MCF 10A (cell line): ENCODE data around the gene GPR39. TPM values are rescaled to one million over a fixed set of nuclear protein-coding genes. Genes with fewer than 3 reads are reported as not detected.

Source experiments
- BruUV-seq: library from RNA; stranded (reverse); fragments of 400-500 nt; replicated peaks from 2 replicates; lab custom pipeline; 2021; lab: Mats Ljungman, UMichigan
- CTCF ChIA-PET: fragments of 300-600 bp; sonication (Branson Sonifier 250); formaldehyde crosslinking; extraction: SDS; loops from one replicate; lab custom pipeline; 2021; ENCODE audit warnings: antibody characterized with exemption, inconsistent platforms; lab: Yijun Ruan, JAX
- POLR2A ChIA-PET: fragments of 300-600, 350-650 bp; sonication (Branson Sonifier 250); formaldehyde crosslinking; extraction: SDS; loops from one replicate; lab custom pipeline; 2020; ENCODE audit warnings: antibody characterized with exemption, inconsistent platforms; lab: Yijun Ruan, JAX
- DNase-seq: peaks from one replicate; pipeline ENCODE4 v3.0.0-alpha.2; 2018; ENCODE audit not compliant: unreplicated experiment
- H3K27ac Mint-ChIP-seq: one replicate; pipeline ENCODE4 v1.8.0; 2022; ENCODE audit warnings: mild to moderate bottlenecking, low read depth, mixed read lengths; ENCODE audit not compliant: unreplicated experiment
- H3K27me3 Mint-ChIP-seq: one replicate; pipeline ENCODE4 v1.8.0; 2022; ENCODE audit warnings: mixed read lengths; ENCODE audit not compliant: insufficient read depth, unreplicated experiment
- H3K36me3 Mint-ChIP-seq: one replicate; pipeline ENCODE4 v1.8.0; 2022; ENCODE audit warnings: mild to moderate bottlenecking, moderate library complexity, mixed read lengths; ENCODE audit not compliant: insufficient read depth, unreplicated experiment
- H3K4me1 Mint-ChIP-seq: one replicate; pipeline ENCODE4 v1.8.0; 2022; ENCODE audit warnings: mixed read lengths; ENCODE audit not compliant: insufficient read depth, unreplicated experiment
- H3K4me3 Mint-ChIP-seq: one replicate; pipeline ENCODE4 v1.8.0; 2022; ENCODE audit warnings: mild to moderate bottlenecking, moderate library complexity, mixed read lengths; ENCODE audit not compliant: unreplicated experiment
- H3K9me3 Mint-ChIP-seq: one replicate; pipeline ENCODE4 v1.8.0; 2022; ENCODE audit warnings: mixed read lengths; ENCODE audit not compliant: unreplicated experiment
- intact Hi-C: fragments of 100-400 bp; cut with micrococcal nuclease; formaldehyde crosslinking; loops from 2 replicates; pipeline ENCODE4 v1.14.1; 2022
- total RNA-seq: library from RNA; stranded (reverse); gene quantifications from 2 replicates; pipeline ENCODE4 v1.2.3, GENCODE V29; 2022
- TF ChIP-seq, protein P1 (sequence below): fragments of 200-600 bp; IDR thresholded peaks from one replicate; pipeline ENCODE4 v1.8.0; 2022; ENCODE audit warnings: antibody characterized with exemption, mild to moderate bottlenecking; ENCODE audit not compliant: unreplicated experiment

The GPR39 gene
- total RNA-seq, 1 experiment from 2014 or later: 7.2 TPM

GRCh38 chr2:132595693-132596092 is 179.1 kb downstream of the GPR39 start:
- Mint-ChIP-seq H3K4me1 (no peaks in the 10 kb centered on the region), H3K9me3 (peaks cover 7% of the 10 kb centered on the region), H3K36me3 (peaks cover 6% of the 10 kb centered on the region), H3K4me3 (no peak overlapping the region), H3K27me3 (no peaks in the 10 kb centered on the region), H3K27ac (no peak overlapping the region)
- CTCF ChIA-PET: interaction anchor here (0.7 kb wide), 1 partner anchor 80 kb away, joined by 4 read pairs; no protein-coding TSS in a partner anchor
- BruUV-seq: no TSS peak
- POLR2A ChIA-PET: no interaction called here
- no peak for DNase-seq
- TF ChIP-seq, protein P1, sequence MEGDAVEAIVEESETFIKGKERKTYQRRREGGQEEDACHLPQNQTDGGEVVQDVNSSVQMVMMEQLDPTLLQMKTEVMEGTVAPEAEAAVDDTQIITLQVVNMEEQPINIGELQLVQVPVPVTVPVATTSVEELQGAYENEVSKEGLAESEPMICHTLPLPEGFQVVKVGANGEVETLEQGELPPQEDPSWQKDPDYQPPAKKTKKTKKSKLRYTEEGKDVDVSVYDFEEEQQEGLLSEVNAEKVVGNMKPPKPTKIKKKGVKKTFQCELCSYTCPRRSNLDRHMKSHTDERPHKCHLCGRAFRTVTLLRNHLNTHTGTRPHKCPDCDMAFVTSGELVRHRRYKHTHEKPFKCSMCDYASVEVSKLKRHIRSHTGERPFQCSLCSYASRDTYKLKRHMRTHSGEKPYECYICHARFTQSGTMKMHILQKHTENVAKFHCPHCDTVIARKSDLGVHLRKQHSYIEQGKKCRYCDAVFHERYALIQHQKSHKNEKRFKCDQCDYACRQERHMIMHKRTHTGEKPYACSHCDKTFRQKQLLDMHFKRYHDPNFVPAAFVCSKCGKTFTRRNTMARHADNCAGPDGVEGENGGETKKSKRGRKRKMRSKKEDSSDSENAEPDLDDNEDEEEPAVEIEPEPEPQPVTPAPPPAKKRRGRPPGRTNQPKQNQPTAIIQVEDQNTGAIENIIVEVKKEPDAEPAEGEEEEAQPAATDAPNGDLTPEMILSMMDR: no peak
- intact Hi-C loops: no loop called here

DNA sequence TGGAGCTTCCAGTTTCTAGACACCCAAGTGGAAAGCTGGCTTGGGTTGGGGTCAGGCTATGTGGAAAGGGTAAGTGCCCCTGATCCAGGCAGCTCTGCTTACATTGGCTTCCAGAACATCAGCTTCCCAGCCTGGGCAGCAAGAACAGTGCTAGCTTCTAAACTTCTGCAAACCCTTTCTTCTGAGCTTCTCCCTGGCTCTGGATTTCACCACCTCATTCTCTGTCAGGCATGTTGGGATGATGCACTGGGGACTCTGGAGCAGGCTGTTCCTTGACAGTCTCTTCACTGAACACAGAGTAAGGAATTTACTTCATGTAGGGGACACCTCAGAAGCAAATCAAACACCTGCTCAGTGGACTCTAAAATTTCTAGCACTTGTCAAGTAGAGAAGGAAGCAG is 180.6 kb downstream of the GPR39 start:
- no peaks in the 10 kb centered on the region for H3K27me3 Mint-ChIP-seq
- TF ChIP-seq, protein P1: no peak
- H3K36me3 Mint-ChIP-seq: peaks cover 6% of the 10 kb centered on the region
- peaks cover 7% of the 10 kb centered on the region for H3K9me3 Mint-ChIP-seq
- BruUV-seq: no TSS peak
- POLR2A ChIA-PET: no interaction called here
- no peak overlapping the region for H3K4me3 Mint-ChIP-seq
- no peak for DNase-seq
- no peaks in the 10 kb centered on the region for H3K4me1 Mint-ChIP-seq
- CTCF ChIA-PET: no interaction called here
- intact Hi-C loops: no loop called here
- no peak overlapping the region for H3K27ac Mint-ChIP-seq

DNA sequence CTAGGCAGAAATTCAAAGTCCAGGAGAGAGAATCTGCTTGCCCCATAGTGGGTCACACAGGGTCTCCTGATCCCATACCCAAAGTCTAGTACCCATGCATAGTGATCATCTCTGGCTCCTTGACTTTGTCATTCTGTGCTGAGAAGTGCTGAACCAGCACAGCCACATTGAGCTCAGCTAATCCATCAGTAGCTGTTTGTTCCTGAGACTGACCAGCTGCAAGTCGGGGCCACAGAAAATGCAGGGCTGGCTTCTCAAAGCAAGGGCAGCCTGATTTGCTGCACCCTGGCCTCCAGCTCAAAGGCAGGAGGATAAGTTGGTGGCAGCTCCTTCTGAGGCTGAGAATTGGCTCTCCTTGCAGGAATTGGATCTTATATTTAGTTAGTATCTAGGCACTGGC is 181.2 kb downstream of the GPR39 start:
- no TSS peak for BruUV-seq
- POLR2A ChIA-PET: no interaction called here

GRCh38 chr2:132598536-132598935 is 181.9 kb downstream of the GPR39 start:
- no TSS peak for BruUV-seq
- Mint-ChIP-seq H3K27me3 (no peaks in the 10 kb centered on the region), H3K36me3 (peaks cover 6% of the 10 kb centered on the region), H3K9me3 (peaks cover 7% of the 10 kb centered on the region), H3K27ac (no peak overlapping the region), H3K4me1 (no peaks in the 10 kb centered on the region), H3K4me3 (no peak overlapping the region)
- intact Hi-C loops: no loop called here
- TF ChIP-seq, protein P1: no peak
- ChIA-PET POLR2A (no interaction called here), CTCF (interaction anchor here (0.7 kb wide), 3 partner anchors 56 to 1141 kb away, joined by 3 to 5 read pairs (median 3); no protein-coding TSS in a partner anchor)
- DNase-seq: no peak

More for the DNA sequence above, 181.2 kb downstream of the GPR39 start:
- TF ChIP-seq, protein P1: no peak
- no peak overlapping the region for H3K27ac Mint-ChIP-seq
- H3K9me3 Mint-ChIP-seq: peaks cover 7% of the 10 kb centered on the region
- H3K27me3 Mint-ChIP-seq: no peaks in the 10 kb centered on the region
- no peak for DNase-seq
- no peaks in the 10 kb centered on the region for H3K4me1 Mint-ChIP-seq
- intact Hi-C loops: no loop called here
- peaks cover 6% of the 10 kb centered on the region for H3K36me3 Mint-ChIP-seq
- no peak overlapping the region for H3K4me3 Mint-ChIP-seq
- CTCF ChIA-PET: interaction anchor here (0.7 kb wide), 3 partner anchors 55 to 1392 kb away, joined by 3 to 5 read pairs (median 3); no protein-coding TSS in a partner anchor
